A549 (cell line): Measurements from ENCODE around the gene GALT.

Source experiments
- POLR2A ChIP-seq: IDR thresholded peaks from 2 replicates; pipeline ENCODE4 v1.6.1; 2012; ENCODE audit warnings: mild to moderate bottlenecking, low read length
- TF ChIP-seq, protein P1 (sequence below): fragments of >200 bp; sonication (Bioruptor Twin); formaldehyde crosslinking; IDR thresholded peaks from 3 replicates; pipeline ENCODE4 v1.5.1; 2016
- TF ChIP-seq, protein P2 (sequence below): fragments of 450-650 bp; IDR thresholded peaks from 2 replicates; pipeline ENCODE4 v1.6.1; 2014; ENCODE audit warnings: antibody characterized with exemption
- TF ChIP-seq, protein P3 (sequence below): fragments of 250-450 bp; sonication (Bioruptor Pico); IDR thresholded peaks from 2 replicates; pipeline ENCODE4 v1.5.0; 2021; ENCODE audit warnings: mild to moderate bottlenecking, moderate library complexity, borderline replicate concordance

DNA sequence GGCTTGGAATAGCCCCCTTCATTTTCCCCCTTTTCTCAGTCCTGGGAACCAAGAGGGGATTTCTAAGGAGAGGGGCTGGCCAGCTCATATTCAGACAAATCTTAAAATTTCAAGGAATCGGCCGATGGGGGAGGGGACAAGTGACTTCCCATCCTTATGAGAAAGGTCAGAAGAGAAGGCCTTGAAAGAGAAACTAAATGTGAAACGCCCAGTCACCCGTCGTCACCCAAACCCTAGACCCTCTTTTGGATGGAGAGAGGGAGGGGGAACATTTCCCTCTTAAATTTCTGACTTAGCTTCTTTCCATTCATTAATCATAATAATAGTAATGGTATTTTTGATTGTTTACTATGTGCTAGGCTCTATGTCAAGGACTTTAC lies 45.5 kb downstream of the GALT start:
- TF ChIP-seq, protein P1, sequence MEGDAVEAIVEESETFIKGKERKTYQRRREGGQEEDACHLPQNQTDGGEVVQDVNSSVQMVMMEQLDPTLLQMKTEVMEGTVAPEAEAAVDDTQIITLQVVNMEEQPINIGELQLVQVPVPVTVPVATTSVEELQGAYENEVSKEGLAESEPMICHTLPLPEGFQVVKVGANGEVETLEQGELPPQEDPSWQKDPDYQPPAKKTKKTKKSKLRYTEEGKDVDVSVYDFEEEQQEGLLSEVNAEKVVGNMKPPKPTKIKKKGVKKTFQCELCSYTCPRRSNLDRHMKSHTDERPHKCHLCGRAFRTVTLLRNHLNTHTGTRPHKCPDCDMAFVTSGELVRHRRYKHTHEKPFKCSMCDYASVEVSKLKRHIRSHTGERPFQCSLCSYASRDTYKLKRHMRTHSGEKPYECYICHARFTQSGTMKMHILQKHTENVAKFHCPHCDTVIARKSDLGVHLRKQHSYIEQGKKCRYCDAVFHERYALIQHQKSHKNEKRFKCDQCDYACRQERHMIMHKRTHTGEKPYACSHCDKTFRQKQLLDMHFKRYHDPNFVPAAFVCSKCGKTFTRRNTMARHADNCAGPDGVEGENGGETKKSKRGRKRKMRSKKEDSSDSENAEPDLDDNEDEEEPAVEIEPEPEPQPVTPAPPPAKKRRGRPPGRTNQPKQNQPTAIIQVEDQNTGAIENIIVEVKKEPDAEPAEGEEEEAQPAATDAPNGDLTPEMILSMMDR, result no peak
- TF ChIP-seq, protein P2, sequence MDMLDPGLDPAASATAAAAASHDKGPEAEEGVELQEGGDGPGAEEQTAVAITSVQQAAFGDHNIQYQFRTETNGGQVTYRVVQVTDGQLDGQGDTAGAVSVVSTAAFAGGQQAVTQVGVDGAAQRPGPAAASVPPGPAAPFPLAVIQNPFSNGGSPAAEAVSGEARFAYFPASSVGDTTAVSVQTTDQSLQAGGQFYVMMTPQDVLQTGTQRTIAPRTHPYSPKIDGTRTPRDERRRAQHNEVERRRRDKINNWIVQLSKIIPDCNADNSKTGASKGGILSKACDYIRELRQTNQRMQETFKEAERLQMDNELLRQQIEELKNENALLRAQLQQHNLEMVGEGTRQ, result no peak
- no peak for TF ChIP-seq POLR2A
- TF ChIP-seq, protein P3, sequence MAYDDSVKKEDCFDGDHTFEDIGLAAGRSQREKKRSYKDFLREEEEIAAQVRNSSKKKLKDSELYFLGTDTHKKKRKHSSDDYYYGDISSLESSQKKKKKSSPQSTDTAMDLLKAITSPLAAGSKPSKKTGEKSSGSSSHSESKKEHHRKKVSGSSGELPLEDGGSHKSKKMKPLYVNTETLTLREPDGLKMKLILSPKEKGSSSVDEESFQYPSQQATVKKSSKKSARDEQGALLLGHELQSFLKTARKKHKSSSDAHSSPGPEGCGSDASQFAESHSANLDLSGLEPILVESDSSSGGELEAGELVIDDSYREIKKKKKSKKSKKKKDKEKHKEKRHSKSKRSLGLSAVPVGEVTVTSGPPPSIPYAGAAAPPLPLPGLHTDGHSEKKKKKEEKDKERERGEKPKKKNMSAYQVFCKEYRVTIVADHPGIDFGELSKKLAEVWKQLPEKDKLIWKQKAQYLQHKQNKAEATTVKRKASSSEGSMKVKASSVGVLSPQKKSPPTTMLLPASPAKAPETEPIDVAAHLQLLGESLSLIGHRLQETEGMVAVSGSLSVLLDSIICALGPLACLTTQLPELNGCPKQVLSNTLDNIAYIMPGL, result no peak
